ENCODE results near the gene COL4A2. TPM values are rescaled to one million over a fixed set of nuclear protein-coding genes. Genes with fewer than 3 reads are reported as not detected.

COL4A2 gene
- polyA plus RNA-seq, 1 experiment: 208 TPM

- no peaks in the 10 kb centered on the region for H3K27me3 ChIP-seq (ENCODE audit: control insufficient read depth, insufficient read depth, low read length)
- no peak for TF ChIP-seq CTCF (IDR thresholded peaks at IDR 0.05; ENCODE audit: low read depth, low read length)
- no peak overlapping the region for H3K4me3 ChIP-seq (ENCODE audit: low read depth, low read length)
- DNase-seq (ENCODE audit: low read depth, low spot score): no peak
- no peaks in the 10 kb centered on the region for H3K9me3 ChIP-seq (ENCODE audit: control insufficient read depth, insufficient read depth, low read length)
- ChIA-PET POLR2A (no interaction called here), CTCF (interaction anchor here (1.1 kb wide), 1 partner anchor 237 kb away, joined by 3 read pairs; no protein-coding TSS in a partner anchor)
- H3K27ac ChIP-seq (ENCODE audit: low read depth, low read length): no peak overlapping the region
Measured at GRCh38 chr13:110458017-110458416, 150.9 kb downstream of the COL4A2 start.

DNA sequence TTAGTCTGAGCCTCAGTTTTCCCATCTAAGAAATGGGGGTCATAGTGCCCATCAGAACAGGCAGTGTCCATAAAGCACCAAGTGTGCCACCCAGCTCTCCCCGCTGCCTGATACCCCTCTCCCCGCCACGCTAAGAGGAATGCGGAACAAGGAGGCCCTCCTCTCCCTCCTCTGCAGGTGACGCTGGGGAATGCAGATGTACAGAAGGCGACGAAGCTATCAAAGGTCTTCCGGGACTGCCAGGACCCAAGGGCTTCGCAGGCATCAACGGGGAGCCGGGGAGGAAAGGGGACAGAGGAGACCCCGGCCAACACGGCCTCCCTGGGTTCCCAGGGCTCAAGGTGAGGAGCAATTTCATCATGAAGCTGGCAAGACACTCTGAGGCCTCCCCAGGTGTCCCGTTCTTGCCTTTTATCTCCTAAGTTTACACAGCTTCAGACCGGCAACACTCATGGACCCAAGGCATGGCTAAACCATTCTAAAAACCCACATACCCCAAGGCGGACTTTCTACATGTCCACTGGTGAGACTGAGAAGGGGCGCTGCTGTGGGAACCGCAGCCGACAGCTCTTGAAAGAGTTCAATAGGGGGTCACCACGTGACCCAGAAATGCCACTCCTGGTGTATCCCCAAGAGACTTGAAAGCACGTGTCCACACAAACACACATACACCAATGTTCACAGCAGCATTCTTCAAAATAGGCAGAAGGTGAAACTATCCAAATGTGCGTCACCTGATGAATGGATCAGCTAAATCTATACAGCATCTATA, 151.7 kb downstream of the COL4A2 start:
- no peak overlapping the region for H3K27ac ChIP-seq (ENCODE audit: low read depth, low read length)
- H3K4me3 ChIP-seq (ENCODE audit: low read depth, low read length): no peak overlapping the region
- TF ChIP-seq CTCF (IDR thresholded peaks at IDR 0.05; ENCODE audit: low read depth, low read length): no peak
- no peaks in the 10 kb centered on the region for H3K27me3 ChIP-seq (ENCODE audit: control insufficient read depth, insufficient read depth, low read length)
- DNase-seq (ENCODE audit: low read depth, low spot score): no peak
- ChIA-PET POLR2A (no interaction called here), CTCF (interaction anchor here (1.1 kb wide), 1 partner anchor 238 kb away, joined by 3 read pairs; no protein-coding TSS in a partner anchor)
- H3K9me3 ChIP-seq (ENCODE audit: control insufficient read depth, insufficient read depth, low read length): no peaks in the 10 kb centered on the region

- CTCF ChIA-PET: interaction anchor here (0.6 kb wide), 1 partner anchor 86 kb away, joined by 3 read pairs; no protein-coding TSS in a partner anchor
- Histone ChIP-seq H3K9me3 (ENCODE audit: control insufficient read depth, insufficient read depth, low read length) (no peaks in the 10 kb centered on the region), H3K27ac (ENCODE audit: low read depth, low read length) (no peak overlapping the region), H3K27me3 (ENCODE audit: control insufficient read depth, insufficient read depth, low read length) (no peaks in the 10 kb centered on the region), H3K4me3 (ENCODE audit: low read depth, low read length) (no peak overlapping the region)
- no peak for DNase-seq (ENCODE audit: low read depth, low spot score)
- no peak for TF ChIP-seq CTCF (IDR thresholded peaks at IDR 0.05; ENCODE audit: low read depth, low read length)
- POLR2A ChIA-PET: no interaction called here
Measured at GRCh38 chr13:110462091-110462490, 155.0 kb downstream of the COL4A2 start.

- no peak for TF ChIP-seq CTCF (IDR thresholded peaks at IDR 0.05; ENCODE audit: low read depth, low read length)
- Histone ChIP-seq H3K27ac (ENCODE audit: low read depth, low read length) (no peak overlapping the region), H3K4me3 (ENCODE audit: low read depth, low read length) (no peak overlapping the region), H3K27me3 (ENCODE audit: control insufficient read depth, insufficient read depth, low read length) (no peaks in the 10 kb centered on the region), H3K9me3 (ENCODE audit: control insufficient read depth, insufficient read depth, low read length) (no peaks in the 10 kb centered on the region)
- DNase-seq (ENCODE audit: low read depth, low spot score): no peak
- CTCF ChIA-PET: no interaction called here
- POLR2A ChIA-PET: no interaction called here
Measured at GRCh38 chr13:110463156-110463555, 156.1 kb downstream of the COL4A2 start.

GRCh38 chr13:110463871-110464510, 156.9 kb downstream of the COL4A2 start:
- H3K9me3 ChIP-seq (ENCODE audit: control insufficient read depth, insufficient read depth, low read length): no peaks in the 10 kb centered on the region
- ChIA-PET CTCF (interaction anchor here (0.8 kb wide), 1 partner anchor 8 kb away, joined by 3 read pairs; no protein-coding TSS in a partner anchor), POLR2A (no interaction called here)
- DNase-seq (ENCODE audit: low read depth, low spot score): no peak
- no peak overlapping the region for H3K27ac ChIP-seq (ENCODE audit: low read depth, low read length)
- no peak for TF ChIP-seq CTCF (IDR thresholded peaks at IDR 0.05; ENCODE audit: low read depth, low read length)
- H3K27me3 ChIP-seq (ENCODE audit: control insufficient read depth, insufficient read depth, low read length): no peaks in the 10 kb centered on the region
- H3K4me3 ChIP-seq (ENCODE audit: low read depth, low read length): no peak overlapping the region
